Brain pericyte (primary cell): ENCODE results near the gene TRAK1.

Experiments used
- DNase-seq: peaks from one replicate; pipeline ENCODE4 v3.0.0-alpha.2; 2012; ENCODE audit warnings: low read depth, low spot score

TRAK1 gene

DNA sequence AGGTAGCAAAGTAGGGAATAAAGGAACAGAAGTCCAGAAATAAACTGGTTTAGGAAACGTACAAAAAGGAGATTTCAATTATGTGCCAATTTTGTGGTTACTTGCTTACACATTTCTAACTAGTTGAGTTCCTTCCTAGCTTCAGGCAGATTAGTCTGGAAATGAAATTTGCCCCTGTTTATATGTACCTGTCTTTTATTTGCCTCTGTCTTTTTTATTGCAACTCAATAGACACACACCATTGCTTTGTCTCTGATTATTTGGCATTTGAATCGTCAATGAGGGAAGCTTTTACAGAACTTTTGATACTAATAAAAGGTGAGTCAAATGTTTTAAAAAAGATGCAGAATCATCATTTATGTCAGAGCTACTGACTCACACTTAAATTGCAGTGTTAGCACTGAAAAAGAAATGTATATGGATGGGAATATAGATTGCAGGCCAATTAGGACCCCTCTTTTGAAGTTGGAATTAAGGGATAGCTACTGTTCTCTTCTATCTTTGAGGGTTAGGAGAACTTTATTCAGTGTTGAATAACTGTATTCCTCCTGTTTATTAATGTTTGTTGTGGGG is 60.5 kb downstream of the TRAK1 start:
- DNase-seq = no peak

DNA sequence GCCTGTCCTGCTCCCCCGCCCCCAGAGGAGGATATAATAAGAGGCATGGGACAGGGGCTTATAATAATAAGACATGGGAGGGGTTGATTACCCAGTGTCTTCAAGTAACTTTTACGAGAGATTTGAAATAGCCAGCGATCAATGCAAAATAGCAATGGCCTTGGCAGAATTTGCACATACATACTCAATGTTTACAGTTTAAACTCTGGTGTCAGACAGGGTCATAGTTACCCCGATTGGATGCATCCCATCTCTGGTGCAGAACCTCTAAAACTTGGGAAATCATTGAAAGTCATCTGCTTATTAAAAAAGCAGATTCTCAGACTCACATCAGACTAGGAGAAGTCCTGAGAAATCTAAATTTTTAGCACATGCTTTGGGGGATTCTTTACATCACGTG is 61.0 kb downstream of the TRAK1 start:
- DNase-seq = no peak

DNA sequence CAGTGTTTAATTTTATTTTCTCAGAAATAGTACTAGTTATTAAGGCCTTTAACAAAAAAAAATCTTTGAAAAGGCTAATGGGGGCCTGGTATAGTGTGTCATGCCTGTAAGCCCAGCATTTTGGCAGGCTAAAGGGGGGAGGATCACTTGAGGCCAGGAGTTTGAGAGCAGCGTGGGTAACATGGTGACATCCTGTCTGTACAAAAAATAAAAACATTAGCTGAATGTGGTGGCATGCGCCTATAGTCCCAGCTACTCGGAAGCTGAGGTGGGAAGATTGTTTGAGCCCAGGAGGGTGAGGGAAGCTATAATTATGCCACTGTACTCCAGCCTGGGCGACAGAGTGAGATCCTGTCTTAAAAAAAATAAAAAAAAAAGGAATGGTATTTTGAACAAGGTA is 61.9 kb downstream of the TRAK1 start:
- DNase-seq = no peak

DNA sequence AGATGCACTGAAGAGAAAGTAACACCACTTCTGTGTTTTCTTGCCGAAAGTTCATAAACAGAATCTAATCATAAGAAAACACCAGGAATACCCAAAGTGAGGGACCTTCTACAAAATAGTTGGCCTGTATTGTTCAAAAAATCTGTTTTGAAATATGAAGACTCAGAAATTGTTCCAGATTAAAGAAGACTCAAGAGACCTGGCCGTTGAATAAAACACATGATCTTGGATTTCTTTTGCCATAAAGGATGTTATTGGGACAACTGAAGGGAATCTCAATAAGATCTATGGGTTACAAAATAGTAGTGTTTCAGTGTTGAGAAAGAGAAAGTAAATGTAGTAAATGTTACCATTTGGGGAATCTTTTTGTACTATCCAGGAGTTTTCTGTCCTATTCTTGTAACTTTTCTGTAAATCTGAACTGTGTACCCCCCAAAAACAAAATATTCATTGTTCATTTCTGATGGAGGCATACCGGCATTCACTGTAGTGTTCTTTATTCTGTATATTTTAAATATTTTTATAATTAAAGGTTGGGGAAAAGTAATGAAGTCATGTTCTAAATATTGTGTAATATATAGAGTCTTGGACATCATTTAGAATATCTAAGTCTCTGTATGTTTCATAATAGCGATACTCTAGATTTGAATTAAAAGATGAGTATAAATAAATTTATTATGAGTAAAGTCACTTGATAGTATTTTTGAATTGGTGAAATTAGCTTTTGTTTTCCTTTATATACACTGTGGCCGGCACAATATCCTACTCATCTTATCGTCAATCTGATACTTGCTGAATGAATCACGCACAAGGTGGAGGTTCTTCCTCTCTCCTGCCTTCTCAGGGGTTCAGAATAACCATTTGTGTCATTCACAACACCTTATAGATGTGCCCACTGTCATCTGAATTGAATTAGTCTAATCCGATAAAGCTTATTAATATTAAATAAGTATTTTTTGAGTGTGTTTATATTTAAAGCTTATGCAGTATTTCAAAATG is 66.7 kb downstream of the TRAK1 start:
- DNase-seq = no peak

DNA sequence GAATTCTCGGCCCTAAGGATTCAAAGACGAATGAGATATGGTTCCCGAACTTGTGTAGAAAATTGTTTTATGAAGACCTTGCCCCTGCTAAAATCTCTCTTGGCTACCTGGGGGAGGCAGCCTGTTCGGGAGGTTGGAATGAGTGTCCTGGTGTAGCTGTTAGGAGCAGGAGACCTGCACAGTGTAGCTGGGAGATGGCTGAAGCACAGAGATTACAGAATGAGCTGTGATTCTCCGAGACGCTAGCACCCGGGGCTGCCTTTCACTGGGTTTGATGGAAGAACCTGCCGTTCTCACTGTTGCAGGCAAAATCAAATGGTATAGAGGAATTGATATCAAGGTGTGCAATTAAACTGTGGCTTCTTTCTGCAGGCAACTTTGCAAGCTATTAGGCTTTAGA is 68.0 kb downstream of the TRAK1 start:
- no peak for DNase-seq

DNA sequence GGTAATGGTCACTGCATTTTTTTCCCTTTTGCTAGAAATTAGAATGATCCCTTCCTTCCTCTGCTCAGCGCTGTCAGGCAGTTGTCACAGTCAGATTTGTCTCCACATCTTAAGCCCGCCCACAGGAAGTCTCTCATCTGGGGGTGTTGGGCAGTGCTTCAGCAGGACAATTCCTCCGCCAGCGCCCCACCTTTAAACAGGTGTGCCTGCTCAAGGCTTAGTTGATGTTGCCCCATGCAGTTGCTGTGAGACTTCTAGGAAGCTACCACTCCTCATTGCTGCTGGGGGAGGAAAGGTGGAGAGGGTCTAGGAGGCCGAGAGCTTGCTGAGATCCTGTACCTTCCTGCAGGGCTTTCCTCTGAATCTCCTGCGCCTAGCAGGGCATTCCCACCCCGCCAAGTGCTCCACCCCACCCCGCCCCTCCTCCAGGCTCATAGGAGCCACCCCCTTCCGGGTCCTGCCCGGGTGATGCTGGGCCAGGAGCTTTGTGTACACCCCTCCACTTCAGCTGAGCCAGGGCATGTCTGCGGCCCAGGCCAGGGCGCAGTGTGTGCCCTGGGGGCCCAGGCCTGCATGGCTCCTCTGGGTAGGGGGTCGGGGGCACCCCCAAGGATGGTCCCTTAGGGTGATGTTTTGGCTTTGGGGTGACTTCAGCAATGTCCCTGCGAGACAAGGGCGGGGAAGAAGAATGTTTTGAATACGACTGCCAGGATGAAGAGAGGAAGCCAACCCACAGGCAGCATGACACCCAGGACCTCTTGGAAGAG is 68.7 kb downstream of the TRAK1 start:
- no peak for DNase-seq

DNA sequence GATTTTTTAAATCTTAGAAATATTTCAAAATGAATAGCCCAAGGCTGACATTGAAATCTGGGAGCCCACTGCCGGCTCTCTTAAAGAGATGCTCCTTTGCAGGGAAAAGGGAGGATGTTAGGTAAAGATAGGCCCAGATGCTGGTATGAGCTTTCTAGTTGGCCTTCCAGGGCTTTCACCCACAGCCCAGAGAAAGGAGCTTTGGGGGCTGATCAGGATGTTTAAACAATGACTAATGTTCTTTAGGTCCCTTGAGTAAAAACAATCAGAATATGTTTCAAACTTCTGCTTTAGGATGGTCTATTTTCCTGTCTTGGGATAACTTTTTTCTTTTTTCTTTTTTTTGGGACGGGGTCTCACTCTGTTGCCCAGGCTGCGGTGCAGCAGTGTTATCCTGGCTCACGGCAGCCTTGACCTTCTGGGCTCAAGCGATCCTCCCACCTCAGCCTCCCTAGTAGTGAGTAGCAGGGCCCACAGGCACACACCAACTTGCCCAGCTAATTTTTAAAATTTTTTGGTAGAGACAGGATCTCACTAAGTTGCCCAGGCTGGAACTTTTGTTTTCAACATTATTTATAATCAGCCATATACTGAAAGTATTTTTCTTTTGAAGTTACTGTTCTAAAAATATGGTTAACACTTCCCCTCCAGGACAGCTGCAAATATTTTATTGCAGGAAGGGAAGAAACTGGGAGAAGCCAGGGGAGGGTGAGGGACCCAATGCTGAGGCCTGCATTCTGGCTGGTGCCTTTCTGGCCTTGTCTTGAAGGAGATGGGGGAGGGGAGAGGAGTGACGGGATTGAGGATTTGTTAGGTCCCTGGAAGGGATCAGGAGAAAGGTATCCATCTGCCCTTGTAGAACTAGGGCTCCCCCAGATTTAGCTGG is 70.1 kb downstream of the TRAK1 start:
- no peak for DNase-seq

DNA sequence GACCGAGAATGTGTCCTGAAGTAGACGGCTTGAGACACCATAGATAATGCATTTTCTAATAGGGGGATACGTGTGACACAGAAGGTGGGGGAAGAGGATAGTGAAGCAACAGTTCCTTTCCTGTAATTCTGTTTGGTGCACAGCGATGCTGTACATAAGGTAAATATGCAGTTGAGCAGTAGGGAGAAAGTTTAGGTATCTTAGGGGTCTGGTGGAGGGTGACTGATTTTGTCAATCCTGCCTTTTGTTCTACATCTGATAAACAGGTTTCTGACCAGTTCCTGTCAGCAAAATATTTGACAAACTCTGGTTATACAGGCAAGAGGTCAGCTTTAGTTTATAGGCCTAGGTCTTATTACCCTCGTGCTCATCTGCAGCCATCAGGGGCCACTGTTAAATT is 71.3 kb downstream of the TRAK1 start:
- no peak for DNase-seq

DNA sequence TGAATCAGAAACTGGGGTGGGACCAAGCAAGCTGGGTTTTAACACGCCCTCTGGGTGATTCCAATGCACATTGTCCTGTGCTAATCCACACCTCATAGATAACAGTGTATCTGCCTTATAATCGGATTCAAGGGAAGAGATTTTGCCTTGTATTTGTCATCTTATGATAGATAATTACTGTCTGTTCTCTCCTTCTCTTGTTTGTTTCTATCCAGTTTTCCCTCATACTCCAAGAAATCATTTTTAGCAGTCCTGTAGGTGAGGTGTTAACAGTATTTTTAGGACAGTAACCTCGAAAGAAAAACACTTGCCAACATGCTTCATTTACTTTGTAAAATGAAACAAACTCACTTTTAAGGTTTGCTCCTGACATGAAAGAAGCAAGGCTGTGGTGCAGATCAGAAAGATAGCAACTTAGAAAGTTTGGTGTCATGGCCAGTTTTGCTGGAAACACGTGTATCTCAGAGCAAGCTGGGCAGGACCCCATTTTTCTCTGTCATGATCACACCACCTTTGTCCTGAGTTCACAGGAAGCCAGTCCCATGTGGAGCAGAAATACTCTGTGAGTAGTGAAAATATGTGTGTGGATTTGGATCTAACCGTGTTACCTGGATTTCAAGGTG is 72.6 kb downstream of the TRAK1 start:
- no peak for DNase-seq

DNA sequence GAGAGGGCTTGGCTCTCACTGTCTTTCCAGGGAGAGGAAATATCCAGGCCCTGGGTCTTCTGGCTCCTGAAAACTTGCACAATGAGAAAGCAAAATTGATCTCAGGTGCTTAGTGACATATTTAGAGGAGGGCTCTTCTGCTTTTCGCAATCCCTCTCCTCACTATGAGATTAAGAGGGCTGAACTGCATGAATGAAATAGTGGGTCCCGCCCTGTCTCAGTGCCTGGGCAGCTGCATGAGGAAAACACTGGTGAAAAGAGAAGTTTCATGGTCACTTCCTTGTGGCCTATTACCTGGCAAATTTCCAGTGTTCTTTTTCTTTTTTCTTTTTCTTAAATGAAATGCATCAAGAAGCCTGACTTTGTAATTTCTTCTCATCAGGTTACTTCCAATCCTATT is 73.5 kb downstream of the TRAK1 start:
- DNase-seq = no peak

DNA sequence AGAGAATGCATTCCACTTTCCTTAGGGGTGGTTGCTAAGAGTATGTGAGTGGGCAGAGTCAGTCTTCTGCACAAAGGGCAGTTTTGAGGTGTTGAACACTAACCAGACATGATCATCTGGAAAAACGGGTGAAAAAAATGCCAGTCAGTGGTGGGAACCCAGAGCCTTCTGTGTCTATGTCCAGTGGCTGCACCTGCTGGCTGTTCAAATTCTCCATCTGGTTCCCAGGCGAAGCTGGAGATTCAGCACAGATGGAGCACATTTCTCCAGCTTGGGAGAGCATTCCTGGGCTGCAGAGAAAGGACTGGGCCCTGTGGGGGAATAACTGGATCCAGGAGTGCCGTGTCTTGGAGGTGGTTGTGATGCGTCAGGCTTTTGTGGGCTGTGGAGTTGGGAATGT is 74.1 kb downstream of the TRAK1 start:
- DNase-seq = no peak

DNA sequence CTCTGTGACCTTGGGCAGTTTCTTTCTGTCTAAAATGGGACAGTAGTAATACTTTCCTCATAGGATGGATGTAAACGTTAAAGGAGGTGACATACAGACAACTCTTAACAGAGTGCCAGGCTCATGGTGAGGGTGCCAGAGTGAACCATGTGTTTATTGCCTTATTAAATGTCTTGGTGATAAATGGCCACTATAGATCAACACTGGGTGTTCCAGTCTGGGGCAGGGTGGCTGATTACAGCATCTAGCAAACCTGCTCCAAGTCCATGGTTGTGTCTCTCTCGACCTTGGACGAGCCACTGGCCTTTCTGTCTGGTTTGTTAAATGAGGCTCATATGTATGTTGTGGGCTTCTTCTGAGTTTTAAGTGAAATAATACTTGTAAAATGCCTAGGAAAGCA is 75.1 kb downstream of the TRAK1 start:
- no peak for DNase-seq

DNA sequence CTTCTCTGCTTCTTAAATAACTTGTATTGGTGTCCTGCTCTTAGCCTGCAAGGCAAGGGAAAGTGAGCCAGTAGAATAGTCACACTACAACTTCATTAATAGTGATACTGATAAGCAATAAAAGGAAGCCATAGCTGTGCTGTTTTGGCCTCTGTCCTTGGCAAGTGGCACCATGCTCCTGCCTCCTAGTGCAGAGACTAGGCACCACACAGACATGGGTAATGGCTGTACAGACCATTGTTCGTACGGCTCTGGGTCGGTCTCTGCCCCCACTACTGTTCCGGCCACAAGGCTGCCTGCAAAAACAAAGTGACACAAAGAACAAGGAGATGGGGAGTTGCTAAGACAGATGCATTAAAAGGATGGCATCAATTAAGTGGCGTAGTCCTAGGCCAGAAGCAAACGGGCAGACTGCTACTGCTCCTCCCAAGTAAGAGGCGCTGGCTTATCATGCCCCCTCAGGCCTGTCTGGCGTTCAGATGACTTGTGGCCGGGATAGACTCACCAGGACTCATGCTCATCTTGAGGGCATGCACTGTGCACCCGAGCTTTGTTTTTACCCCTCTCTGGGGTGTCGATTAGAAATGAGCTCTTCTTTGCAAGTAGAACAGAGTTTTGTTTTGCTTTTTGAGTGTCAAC is 75.6 kb downstream of the TRAK1 start:
- DNase-seq = no peak

DNA sequence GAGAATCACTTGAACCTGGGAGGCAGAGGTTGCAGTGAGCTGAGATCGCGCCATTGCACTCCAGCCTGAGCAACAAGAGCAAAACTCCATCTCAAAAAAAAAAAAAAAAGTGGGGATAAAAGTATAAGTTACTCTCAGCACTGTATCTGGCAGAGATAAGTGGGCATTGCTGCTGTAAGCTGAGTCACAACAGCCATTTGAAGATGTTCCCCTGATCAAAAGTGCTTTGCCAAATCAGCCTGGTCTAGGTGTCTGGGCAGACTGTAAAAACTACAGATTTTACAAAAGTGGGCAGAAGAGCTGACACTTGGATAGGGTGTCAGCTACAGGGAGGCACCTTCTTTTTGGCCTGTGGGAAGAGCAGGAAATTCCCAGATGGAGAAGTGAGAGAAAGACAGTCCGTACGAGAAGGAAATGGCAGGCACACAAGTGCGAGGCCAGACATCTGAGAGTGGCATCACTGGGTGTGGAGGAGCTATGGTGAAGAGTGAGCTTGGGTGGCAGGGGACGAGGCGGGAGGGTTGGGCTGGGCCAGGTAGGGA is 78.5 kb downstream of the TRAK1 start:
- no peak for DNase-seq

DNA sequence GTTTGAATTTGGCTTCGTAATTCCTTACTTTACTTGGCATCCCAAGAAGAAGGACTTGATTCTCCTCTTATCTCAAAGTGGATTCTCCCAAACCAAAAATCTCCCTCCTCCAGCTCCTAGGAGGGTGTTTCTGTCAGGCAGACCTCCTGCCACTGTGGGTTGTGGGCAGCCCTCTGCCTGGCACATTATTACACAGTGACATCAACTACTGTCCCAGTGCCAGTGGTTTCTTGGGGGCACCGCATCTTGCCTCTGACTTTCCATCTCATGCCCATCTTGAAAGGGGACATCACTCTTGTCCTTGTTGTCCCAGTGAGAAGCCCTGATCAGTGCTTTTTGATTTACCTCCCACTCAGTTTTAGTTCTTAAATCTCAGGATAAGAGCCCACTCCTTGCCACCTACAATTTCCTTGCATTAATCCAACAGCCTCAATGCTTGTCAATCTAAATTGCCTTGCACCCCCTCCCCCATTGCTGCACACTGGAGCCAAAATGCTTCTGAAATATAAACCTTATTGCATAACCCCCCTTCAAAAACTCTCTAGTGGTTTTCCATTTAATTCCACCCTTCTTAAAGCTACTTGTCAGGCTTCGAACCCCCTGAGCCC is 81.0 kb downstream of the TRAK1 start:
- no peak for DNase-seq

DNA sequence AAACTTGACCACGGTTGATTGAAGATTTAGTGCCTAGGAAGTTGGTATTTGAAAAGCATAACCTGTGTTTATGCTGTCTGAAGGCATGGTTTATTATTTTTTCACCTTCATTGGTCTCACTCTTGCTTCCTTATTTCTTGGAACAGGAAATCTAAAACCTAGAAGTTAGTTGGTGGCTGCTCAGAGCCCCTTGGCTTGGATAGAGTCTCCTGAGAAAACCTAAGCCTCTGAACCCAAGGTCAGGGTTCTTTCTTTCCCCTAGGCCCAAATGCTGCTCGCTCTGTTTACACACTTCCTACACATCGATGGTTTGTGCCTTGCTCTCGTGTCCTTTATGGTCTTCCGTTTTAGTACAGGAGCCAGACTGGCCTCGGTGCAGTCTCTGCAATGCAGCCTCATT is 82.2 kb downstream of the TRAK1 start:
- no peak for DNase-seq

DNA sequence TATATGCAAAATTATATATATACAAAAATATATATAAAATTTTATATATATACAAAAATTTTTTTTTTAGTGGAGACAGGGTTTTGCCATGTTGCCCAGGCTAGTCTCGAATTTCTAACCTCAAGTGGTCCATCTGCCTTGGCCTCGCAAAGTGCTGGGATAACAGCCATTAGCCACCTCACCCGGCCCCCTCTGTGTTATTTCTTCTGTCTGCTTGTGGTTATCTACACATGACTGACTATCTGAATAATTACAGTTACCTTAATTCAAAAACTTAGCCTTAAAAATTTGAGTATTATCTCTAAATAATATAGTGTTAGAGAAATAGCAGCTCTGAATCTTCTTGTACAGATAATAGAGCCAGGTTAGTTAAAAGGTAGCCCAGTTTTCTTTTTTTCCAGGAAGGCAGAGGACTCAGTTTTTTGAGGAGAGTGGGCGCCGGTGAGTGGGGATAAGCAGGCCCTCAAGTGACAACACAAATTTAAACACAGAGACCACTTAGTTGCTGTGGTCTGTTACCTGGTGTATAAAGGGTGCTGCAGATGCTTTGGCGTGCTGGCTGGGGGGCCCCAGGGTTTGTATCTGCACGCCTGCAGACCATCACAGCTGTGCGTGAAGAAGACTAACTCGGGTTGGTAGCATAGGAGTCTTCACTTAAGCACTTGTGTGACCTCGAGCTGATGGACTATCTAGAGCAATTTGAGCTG is 83.7 kb downstream of the TRAK1 start:
- no peak for DNase-seq

DNA sequence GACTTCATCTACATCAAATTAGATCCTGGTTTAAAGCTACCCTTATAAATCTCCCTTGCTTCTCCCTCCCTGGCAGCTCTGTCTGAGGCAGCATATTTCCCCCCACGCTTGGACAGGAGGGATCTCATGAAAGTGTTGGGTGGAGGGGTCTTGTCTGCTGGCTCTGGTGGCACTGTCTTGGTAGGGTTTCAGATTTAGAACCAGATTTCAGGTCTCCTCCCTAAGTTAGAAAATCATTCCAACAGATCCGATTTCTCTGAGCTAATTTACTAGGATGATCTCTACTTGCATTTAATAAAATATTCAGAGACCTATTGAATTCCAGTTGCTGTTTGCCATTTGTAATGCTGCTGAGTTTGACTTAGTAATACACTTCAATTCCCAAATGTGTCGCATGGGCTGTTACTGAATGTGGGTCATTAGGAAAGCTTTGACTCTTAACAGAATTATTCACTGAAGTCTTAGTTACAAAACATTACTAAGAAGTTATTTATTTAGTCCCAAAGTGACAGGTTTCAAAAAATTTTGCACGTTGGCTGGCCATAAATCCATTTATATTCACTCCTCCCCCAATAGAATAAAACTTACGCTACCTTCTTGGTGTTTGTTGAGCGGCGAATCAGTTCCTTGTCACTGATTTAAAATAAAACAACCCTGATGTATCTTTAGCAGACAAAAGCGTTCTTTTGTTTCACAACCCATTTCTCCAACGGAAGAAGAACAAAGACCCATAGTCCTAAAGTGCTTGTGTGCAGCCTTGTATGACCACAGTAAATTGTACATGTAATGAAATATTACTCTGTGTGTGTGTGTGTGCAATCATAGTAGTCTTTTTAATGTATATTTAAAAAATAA is 84.5 kb downstream of the TRAK1 start:
- DNase-seq = no peak
